Measurements from ENCODE around the gene RHEX. TPM values are rescaled to one million over a fixed set of nuclear protein-coding genes. Genes with fewer than 3 reads are reported as not detected.

Gene RHEX
- total RNA-seq, 1 donor from 2014 or later: 17.3 TPM

GRCh38 chr1:206067486-206068227, 14.7 kb downstream of the RHEX start:
- Histone ChIP-seq H3K27ac (peak overlapping the region; percentile 8), H3K4me3 (no peak overlapping the region), H3K4me1 (peaks cover 4% of the 10 kb centered on the region), H3K9me3 (no peaks in the 10 kb centered on the region), H3K36me3 (no peaks in the 10 kb centered on the region), H3K27me3 (no peaks in the 10 kb centered on the region)
- peak; percentile 81 for ATAC-seq
- TF ChIP-seq, protein P1, sequence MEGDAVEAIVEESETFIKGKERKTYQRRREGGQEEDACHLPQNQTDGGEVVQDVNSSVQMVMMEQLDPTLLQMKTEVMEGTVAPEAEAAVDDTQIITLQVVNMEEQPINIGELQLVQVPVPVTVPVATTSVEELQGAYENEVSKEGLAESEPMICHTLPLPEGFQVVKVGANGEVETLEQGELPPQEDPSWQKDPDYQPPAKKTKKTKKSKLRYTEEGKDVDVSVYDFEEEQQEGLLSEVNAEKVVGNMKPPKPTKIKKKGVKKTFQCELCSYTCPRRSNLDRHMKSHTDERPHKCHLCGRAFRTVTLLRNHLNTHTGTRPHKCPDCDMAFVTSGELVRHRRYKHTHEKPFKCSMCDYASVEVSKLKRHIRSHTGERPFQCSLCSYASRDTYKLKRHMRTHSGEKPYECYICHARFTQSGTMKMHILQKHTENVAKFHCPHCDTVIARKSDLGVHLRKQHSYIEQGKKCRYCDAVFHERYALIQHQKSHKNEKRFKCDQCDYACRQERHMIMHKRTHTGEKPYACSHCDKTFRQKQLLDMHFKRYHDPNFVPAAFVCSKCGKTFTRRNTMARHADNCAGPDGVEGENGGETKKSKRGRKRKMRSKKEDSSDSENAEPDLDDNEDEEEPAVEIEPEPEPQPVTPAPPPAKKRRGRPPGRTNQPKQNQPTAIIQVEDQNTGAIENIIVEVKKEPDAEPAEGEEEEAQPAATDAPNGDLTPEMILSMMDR (IDR thresholded peaks at IDR 0.05): no peak
- intact Hi-C loops (cut with DNase I): no loop called here
- no peak for DNase-seq

- ATAC-seq (no peak), DNase-seq (no peak)
- Histone ChIP-seq H3K27me3 (no peaks in the 10 kb centered on the region), H3K27ac (peak overlapping the region; percentile 8), H3K9me3 (no peaks in the 10 kb centered on the region), H3K36me3 (no peaks in the 10 kb centered on the region), H3K4me3 (no peak overlapping the region), H3K4me1 (peaks cover 4% of the 10 kb centered on the region)
- intact Hi-C loops (cut with DNase I): no loop called here
- TF ChIP-seq, protein P1 (IDR thresholded peaks at IDR 0.05): no peak
Observed at GRCh38 chr1:206068314-206068713, 15.3 kb downstream of the RHEX start.

GRCh38 chr1:206070627-206071304, 17.8 kb downstream of the RHEX start:
- TF ChIP-seq, protein P1 (IDR thresholded peaks at IDR 0.05): no peak

DNA sequence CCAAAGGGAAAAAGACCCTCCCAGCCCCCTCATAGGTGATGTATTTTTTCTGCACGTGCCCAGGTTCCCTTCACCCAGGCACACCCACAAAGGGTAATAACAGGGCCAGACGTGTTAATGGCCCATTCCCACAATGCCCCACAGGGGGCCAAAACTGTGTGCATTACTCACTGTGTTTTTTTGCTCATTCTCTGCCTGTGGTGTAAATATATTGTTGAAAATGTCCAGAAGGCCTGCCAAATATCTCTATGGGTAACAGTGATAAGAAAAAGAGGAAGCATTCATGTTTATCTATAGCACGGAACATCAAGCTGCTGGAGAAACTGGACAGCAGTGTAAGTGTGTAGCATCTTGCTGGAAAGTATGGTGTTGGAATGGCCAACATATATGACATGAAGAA, 21.9 kb downstream of the RHEX start:
- H3K9me3 ChIP-seq: no peaks in the 10 kb centered on the region
- no peak overlapping the region for H3K4me3 ChIP-seq
- no peaks in the 10 kb centered on the region for H3K4me1 ChIP-seq
- H3K27ac ChIP-seq: no peak overlapping the region
- no peak for ATAC-seq
- intact Hi-C loops (cut with DNase I): no loop called here
- no peaks in the 10 kb centered on the region for H3K36me3 ChIP-seq
- DNase-seq: no peak
- H3K27me3 ChIP-seq: no peaks in the 10 kb centered on the region
- TF ChIP-seq, protein P1 (IDR thresholded peaks at IDR 0.05): no peak

More at GRCh38 chr1:206070627-206071304, 17.8 kb downstream of the RHEX start:
- Histone ChIP-seq H3K36me3 (no peaks in the 10 kb centered on the region), H3K9me3 (no peaks in the 10 kb centered on the region), H3K27ac (no peak overlapping the region), H3K27me3 (no peaks in the 10 kb centered on the region), H3K4me1 (peaks cover 4% of the 10 kb centered on the region), H3K4me3 (no peak overlapping the region)
- intact Hi-C loops (cut with DNase I): no loop called here
- ATAC-seq (no peak), DNase-seq (no peak)

GRCh38 chr1:206075786-206076755, 23.1 kb downstream of the RHEX start:
- intact Hi-C loops (cut with DNase I): no loop called here
- Histone ChIP-seq H3K4me1 (no peaks in the 10 kb centered on the region), H3K4me3 (no peak overlapping the region), H3K27me3 (no peaks in the 10 kb centered on the region), H3K27ac (no peak overlapping the region), H3K9me3 (no peaks in the 10 kb centered on the region), H3K36me3 (no peaks in the 10 kb centered on the region)
- DNase-seq (no peak), ATAC-seq (no peak)
- TF ChIP-seq, protein P1 (IDR thresholded peaks at IDR 0.05): no peak

Data from upper lobe of right lung (tissue), 1 donor.